Middle frontal gyrus (tissue), 1 donor: ENCODE data around the gene KDM5C.
"Not testable (repeated sequence)": the region's sequence is repeated elsewhere in the genome, so short reads cannot be mapped to it uniquely, and the experiment has no call there.

Source experiments
- DNase-seq: peaks from one replicate; pipeline ENCODE4 v3.0.0-alpha.2; 2015; ENCODE audit warnings: low spot score; ENCODE audit errors: extremely low spot score

Gene KDM5C

GRCh38 chrX:53194308-53194707 is 30.7 kb downstream of the KDM5C start:
- no peak for DNase-seq

- no peak for DNase-seq
Measured at GRCh38 chrX:53193093-53193492, 31.9 kb downstream of the KDM5C start.

- DNase-seq: no peak
Measured at GRCh38 chrX:53190363-53190960, 34.5 kb downstream of the KDM5C start.

- DNase-seq: no peak
Measured at GRCh38 chrX:53188763-53189162, 36.2 kb downstream of the KDM5C start.

- no peak for DNase-seq
Measured at GRCh38 chrX:53186351-53186750, 38.7 kb downstream of the KDM5C start.

GRCh38 chrX:53184836-53185235 is 40.2 kb downstream of the KDM5C start:
- no peak for DNase-seq

GRCh38 chrX:53171356-53171755 is 53.7 kb downstream of the KDM5C start:
- DNase-seq: no peak

- DNase-seq: no peak
Measured at GRCh38 chrX:53166103-53166502, 58.9 kb downstream of the KDM5C start.

GRCh38 chrX:53164566-53164965 is 60.4 kb downstream of the KDM5C start:
- not testable (repeated sequence) for DNase-seq

- DNase-seq: no peak
Measured at GRCh38 chrX:53163436-53163835, 61.6 kb downstream of the KDM5C start.

GRCh38 chrX:53160297-53160983 is 64.6 kb downstream of the KDM5C start:
- DNase-seq: no peak

- no peak for DNase-seq
Measured at GRCh38 chrX:53159184-53159583, 65.8 kb downstream of the KDM5C start.

GRCh38 chrX:53156207-53156596 is 68.8 kb downstream of the KDM5C start:
- no peak for DNase-seq

- no peak for DNase-seq
Measured at GRCh38 chrX:53155512-53156206, 69.3 kb downstream of the KDM5C start.

- DNase-seq: no peak
Measured at GRCh38 chrX:53153581-53153980, 71.4 kb downstream of the KDM5C start.
